Brain microvascular endothelial cell (primary cell): ENCODE results near the gene NOD2.

ENCODE experiments used
- DNase-seq: peaks from one replicate; pipeline ENCODE4 v3.0.0-alpha.2; 2020
- H3K27ac ChIP-seq: fragments of 250-450 bp; sonication (Bioruptor Pico); 2 replicates; pipeline ENCODE4 v1.5.1; 2020; ENCODE audit warnings: mild to moderate bottlenecking, moderate library complexity
- H3K27me3 ChIP-seq: fragments of 250-450 bp; sonication (Bioruptor Pico); replicated peaks from 2 replicates; pipeline ENCODE4 v1.5.1; 2020; ENCODE audit warnings: mild to moderate bottlenecking
- H3K36me3 ChIP-seq: fragments of 250-450 bp; sonication (Bioruptor Pico); replicated peaks from 2 replicates; pipeline ENCODE4 v1.5.1; 2020; ENCODE audit warnings: mild to moderate bottlenecking
- H3K4me3 ChIP-seq: 2 replicates; pipeline ENCODE4 v1.5.1; 2011; ENCODE audit warnings: low read depth, mild to moderate bottlenecking, control low read depth, low read length, moderate library complexity
- in situ Hi-C: cut with HindIII; loops from 2 replicates; pipeline ENCODE4 v1.10.0; 2017; ENCODE audit warnings: low sequenced_read_pairs, low pct_ligation_motif_present
- TF ChIP-seq, protein P1 (sequence below): IDR thresholded peaks from 2 replicates; pipeline ENCODE4 v1.5.1; 2011; ENCODE audit warnings: low read depth, mild to moderate bottlenecking, moderate library complexity, low read length, control low read depth, inconsistent platforms; ENCODE audit errors: missing control alignments

The NOD2 gene

DNA sequence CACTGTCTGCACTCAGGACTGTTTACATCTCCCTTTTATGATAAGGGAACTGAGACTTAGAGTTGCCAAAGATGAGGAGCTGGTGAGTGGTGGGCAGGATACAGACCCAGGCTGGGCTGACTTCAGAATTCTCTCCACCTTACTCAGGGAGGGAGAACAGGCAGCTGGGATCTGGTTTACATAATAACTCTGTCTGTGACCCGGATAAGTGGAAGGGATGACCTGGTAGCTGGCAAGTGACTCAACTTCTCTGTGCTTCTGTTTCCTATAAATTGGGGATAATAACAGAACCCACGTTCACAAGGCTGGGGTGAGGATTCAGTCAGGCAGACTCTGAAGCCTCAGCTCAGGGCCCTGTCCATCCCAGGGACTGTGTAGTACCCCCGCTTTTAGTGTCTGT lies 14.9 kb upstream of the NOD2 start:
- H3K27ac ChIP-seq, result no peak overlapping the region
- TF ChIP-seq, protein P1, sequence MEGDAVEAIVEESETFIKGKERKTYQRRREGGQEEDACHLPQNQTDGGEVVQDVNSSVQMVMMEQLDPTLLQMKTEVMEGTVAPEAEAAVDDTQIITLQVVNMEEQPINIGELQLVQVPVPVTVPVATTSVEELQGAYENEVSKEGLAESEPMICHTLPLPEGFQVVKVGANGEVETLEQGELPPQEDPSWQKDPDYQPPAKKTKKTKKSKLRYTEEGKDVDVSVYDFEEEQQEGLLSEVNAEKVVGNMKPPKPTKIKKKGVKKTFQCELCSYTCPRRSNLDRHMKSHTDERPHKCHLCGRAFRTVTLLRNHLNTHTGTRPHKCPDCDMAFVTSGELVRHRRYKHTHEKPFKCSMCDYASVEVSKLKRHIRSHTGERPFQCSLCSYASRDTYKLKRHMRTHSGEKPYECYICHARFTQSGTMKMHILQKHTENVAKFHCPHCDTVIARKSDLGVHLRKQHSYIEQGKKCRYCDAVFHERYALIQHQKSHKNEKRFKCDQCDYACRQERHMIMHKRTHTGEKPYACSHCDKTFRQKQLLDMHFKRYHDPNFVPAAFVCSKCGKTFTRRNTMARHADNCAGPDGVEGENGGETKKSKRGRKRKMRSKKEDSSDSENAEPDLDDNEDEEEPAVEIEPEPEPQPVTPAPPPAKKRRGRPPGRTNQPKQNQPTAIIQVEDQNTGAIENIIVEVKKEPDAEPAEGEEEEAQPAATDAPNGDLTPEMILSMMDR, result no peak
- no peak overlapping the region for H3K4me3 ChIP-seq
- H3K36me3 ChIP-seq, result no peaks in the 10 kb centered on the region
- DNase-seq, result no peak
- no peaks in the 10 kb centered on the region for H3K27me3 ChIP-seq
- in situ Hi-C loops, result no loop called here

DNA sequence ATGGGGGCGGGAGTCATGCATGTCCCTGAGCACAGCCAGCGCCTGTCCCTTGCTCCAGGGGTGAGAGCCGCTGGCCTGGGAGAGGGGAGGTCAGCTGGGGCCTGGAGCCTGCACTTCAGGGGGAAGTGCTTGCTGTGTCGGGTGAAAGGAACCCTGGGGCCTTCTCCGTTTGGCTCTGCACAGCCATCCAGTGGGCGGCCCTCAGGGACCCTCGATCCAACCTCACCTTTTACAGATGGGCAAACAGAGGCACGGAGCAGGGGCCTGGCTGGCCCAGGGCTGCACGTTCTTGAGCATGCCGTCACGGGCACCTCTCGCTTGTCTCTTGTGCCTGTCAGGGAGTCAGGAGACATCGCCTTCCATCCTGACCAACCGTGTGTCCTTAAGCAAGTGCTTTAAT lies 14.1 kb upstream of the NOD2 start:
- Histone ChIP-seq H3K4me3 (no peak overlapping the region), H3K27ac (no peak overlapping the region)
- in situ Hi-C loops, result no loop called here

DNA sequence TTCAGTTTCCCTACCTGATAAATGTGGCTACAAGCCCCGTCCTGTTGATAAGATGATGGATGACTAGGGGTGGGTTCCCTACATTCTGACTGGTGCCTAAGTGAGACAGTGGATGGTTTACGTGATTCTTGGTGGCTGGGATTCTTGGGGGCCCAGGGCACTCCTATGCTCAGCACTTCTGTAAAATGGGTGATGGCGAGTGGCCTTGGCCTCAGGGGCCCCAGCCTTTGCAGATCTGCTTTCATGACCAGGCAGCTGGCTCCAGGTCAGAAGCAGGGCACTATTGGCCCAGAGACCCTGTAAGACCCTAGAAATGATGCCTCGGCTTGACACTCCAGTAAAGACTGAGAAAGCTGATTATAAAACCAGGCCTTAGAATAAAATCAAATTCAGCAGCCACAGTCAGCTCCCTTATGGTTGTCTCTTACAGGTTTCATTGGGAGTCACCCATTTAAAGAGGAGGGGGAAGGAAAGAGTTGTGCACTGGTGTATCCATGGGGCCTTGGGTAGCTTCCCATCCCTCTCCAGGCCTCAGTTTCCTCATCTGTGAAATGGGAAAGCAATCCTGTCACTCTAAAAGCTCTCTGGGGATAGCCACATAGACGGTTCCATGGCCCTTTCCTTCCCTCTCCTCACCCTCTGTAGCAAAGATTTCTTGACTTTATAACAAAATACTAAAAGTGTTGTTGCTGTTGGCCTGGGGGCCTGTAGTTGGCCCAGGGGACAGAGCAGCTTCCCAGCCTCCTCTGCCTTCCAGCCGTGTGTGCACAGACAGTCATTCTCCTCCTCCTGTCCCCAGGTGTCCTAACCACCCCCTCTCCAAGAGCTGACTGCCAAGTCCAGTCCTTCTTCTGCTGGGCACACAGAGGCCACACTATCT lies 13.5 kb upstream of the NOD2 start:
- Histone ChIP-seq H3K27ac (no peak overlapping the region), H3K27me3 (no peaks in the 10 kb centered on the region), H3K4me3 (no peak overlapping the region), H3K36me3 (no peaks in the 10 kb centered on the region)
- DNase-seq, result no peak
- in situ Hi-C loops, result no loop called here
- TF ChIP-seq, protein P1, result no peak

More for the DNA sequence above, 14.1 kb upstream of the NOD2 start:
- Histone ChIP-seq H3K27me3 (no peaks in the 10 kb centered on the region), H3K36me3 (no peaks in the 10 kb centered on the region)
- TF ChIP-seq, protein P1, result no peak
- DNase-seq, result no peak

DNA sequence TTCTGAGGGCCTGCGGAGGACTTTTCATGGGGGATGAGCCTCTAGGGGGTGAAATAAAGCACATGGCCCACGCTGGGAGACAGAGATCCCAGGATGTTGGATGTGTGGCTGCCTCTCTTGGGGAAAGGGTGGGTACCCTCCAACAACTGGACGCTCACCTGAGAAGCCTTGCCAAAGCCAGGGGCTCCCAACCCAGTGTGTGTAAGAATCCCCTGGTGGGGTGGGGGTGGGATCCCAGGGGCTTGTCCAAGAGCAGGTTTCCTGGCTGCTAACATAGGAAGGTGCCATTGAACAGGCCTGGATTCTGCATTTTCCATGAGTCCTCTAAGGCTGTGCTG lies 12.9 kb upstream of the NOD2 start:
- TF ChIP-seq, protein P1, result no peak
- no peak for DNase-seq
- H3K36me3 ChIP-seq, result no peaks in the 10 kb centered on the region
- H3K27ac ChIP-seq, result no peak overlapping the region
- H3K4me3 ChIP-seq, result no peak overlapping the region
- no peaks in the 10 kb centered on the region for H3K27me3 ChIP-seq
- in situ Hi-C loops, result no loop called here

DNA sequence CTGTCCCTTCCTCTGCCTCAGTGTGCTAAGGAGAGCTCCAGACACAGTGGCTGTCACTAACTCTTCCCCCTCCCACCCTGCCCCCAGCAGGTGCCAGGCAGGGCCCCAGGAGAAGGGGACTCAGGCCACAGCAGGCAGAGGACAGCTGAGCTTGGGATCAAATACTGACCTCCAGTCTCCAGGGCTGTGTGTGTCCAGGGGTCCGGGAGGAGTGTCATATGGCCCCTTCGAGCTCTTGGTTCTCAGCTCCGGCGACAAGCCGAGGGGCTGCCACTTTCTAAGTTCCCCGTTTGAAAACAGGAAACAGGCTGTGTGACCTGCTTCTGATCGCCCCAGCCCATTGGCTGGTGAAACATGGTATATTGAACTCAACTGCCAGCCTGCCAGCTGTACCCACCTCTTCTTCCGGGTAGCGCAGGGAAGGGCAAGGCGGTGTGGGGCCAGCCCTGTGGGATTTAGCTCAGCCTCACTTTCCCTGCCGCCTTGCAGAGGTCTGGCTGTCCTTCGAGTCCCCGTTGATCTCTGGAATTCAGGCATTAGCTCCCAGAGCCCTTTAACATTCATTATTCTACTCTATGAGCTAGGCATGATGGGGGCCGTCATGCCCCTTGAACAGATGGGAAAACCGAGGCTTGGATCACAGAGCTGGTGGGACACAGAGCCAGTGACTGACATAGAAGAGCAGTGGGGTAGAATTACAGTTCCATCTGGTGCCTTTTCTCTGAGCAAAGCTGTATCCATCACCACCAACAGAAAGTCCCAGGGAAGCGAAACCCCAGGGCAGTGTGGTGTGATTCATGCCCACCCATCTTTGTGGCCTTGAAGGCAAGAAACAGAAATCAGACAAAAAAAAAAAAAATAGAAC lies 12.2 kb upstream of the NOD2 start, which contains the start of gene SNX20:
SNX20 (minus strand) TSS at position 292 of the 865 bp plus-strand sequence. CDS start 3,786 bp downstream, outside the sequence.
- H3K36me3 ChIP-seq, result no peaks in the 10 kb centered on the region
- H3K27me3 ChIP-seq, result no peaks in the 10 kb centered on the region
- no peak for DNase-seq
- no peak within 1 kb of the TSS for H3K4me3 ChIP-seq
- in situ Hi-C loops, result no loop called here
- no peak within 1 kb of the TSS for H3K27ac ChIP-seq
- TF ChIP-seq, protein P1, result no peak
